ENCODE measurements around the gene BEAN1. TPM values are rescaled to one million over a fixed set of nuclear protein-coding genes. Genes with fewer than 3 reads are reported as not detected.
"Not testable (repeated sequence)": the region's sequence is repeated elsewhere in the genome, so short reads cannot be mapped to it uniquely, and the experiment has no call there.

BEAN1 gene
- total RNA-seq, 1 experiment from 2014 or later: 0.24 TPM

DNA sequence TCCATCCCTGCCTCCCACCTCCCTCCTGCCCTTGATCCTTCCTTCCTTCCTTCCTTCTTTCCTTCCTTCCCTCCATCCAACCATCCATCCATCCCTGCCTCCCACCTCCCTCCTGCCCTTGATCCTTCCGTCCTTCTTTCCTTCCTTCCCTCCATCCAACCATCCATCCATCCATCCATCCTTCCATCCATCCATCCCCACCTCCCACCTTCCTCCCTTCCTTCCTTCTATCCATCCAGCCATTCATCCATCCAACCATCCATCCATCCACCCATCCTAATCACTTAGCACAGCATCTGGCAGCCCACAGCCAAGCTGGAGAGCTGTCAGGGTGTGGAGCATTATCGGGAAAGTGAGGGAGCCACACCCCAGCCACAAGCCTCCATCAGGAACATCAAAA is 68.3 kb downstream of the BEAN1 start:
- Mint-ChIP-seq H3K9me3 (peaks cover 10 to 17% of the 10 kb centered on the region in 2 experiments), H3K4me3 (no peak overlapping the region), H3K27ac (no peak overlapping the region), H3K36me3 (ENCODE audit: insufficient read depth in 1 of 3, low read depth in 3 of 3) (peaks cover 3 to 8% (median 7%) of the 10 kb centered on the region in 3 experiments; a peak in 4 of 7 replicates), H3K4me1 (peaks cover 2 to 3% of the 10 kb centered on the region in 2 experiments), H3K27me3 (ENCODE audit: low read depth) (peaks cover 29% of the 10 kb centered on the region)
- Histone ChIP-seq H3K79me1 (ENCODE audit: insufficient read depth, low read depth, low read length, poor library complexity, severe bottlenecking) (no peaks in the 10 kb centered on the region), H2AK5ac (ENCODE audit: insufficient read length, low read length) (no peak overlapping the region), H4K20me1 (ENCODE audit: control insufficient read depth, insufficient read depth, insufficient read length) (no peaks in the 10 kb centered on the region), H3T11ph (ENCODE audit: low read length) (no peak overlapping the region), H3K14ac (ENCODE audit: insufficient read depth, low read length) (no peak overlapping the region; the same call in 1 of the 2 replicates), H2BK12ac (ENCODE audit: insufficient read length, low read depth, low read length) (no peak overlapping the region), H3K56ac (ENCODE audit: insufficient read length, low read depth, low read length) (no peak overlapping the region), H3K27me3 (ENCODE audit: insufficient read depth, low read length) (no peaks in the 10 kb centered on the region), H3K4ac (ENCODE audit: low read depth, low read length) (no peak overlapping the region), H2BK120ac (ENCODE audit: low read depth, low read length, poor library complexity, severe bottlenecking) (no peak overlapping the region), H4K5ac (ENCODE audit: insufficient read length, low read depth, low read length) (no peak overlapping the region), H2AFZ (ENCODE audit: low read length) (no peak overlapping the region), H3K9ac (ENCODE audit: extremely low read depth, insufficient read length, low read length) (no peak overlapping the region), H3K4me2 (ENCODE audit: insufficient read depth, insufficient read length, low read length) (no peak overlapping the region), H4K91ac (ENCODE audit: insufficient read length, low read depth, low read length) (no peak overlapping the region), H3K23me2 (ENCODE audit: insufficient read length, low read depth, low read length, poor library complexity, severe bottlenecking) (no peaks in the 10 kb centered on the region), H2BK15ac (ENCODE audit: low read depth, low read length) (no peak overlapping the region), H3K79me2 (ENCODE audit: insufficient read depth, low read length) (no peaks in the 10 kb centered on the region), H3K27ac (ENCODE audit: insufficient read length, low read depth, low read length) (no peak overlapping the region), H2BK20ac (ENCODE audit: low read depth, low read length, poor library complexity, severe bottlenecking) (no peak overlapping the region), H3K18ac (ENCODE audit: insufficient read length, low read depth, low read length) (no peak overlapping the region), H3K4me1 (ENCODE audit: insufficient read depth, low read length) (no peaks in the 10 kb centered on the region), H3K9me3 (ENCODE audit: control insufficient read depth, low read depth, low read length) (no peaks in the 10 kb centered on the region), H3K23ac (ENCODE audit: insufficient read length, low read depth, low read length) (no peak overlapping the region), H2BK5ac (ENCODE audit: insufficient read length, low read length) (no peak overlapping the region), H4K8ac (replicated peaks; ENCODE audit: insufficient read length, low read depth, low read length) (no peak overlapping the region)
- TF ChIP-seq CTCF (conservative IDR thresholded peaks at IDR 0.05): no peak
- DNase-seq: no peak
- WGBS (ENCODE audit: extremely low coverage, insufficient read length, low lambda C conversion rate): 100% methylated on average over 1 of the region's 2 CpGs

GRCh38 chr16:66496226-66496625 is 69.1 kb downstream of the BEAN1 start:
- not testable (repeated sequence) for H3K18ac ChIP-seq (ENCODE audit: insufficient read length, low read depth, low read length); H4K91ac ChIP-seq (ENCODE audit: insufficient read length, low read depth, low read length); H3K27me3 ChIP-seq (ENCODE audit: insufficient read depth, low read length); DNase-seq; H3K27ac ChIP-seq (ENCODE audit: insufficient read length, low read depth, low read length); H3K23me2 ChIP-seq (ENCODE audit: insufficient read length, low read depth, low read length, poor library complexity, severe bottlenecking); H2BK20ac ChIP-seq (ENCODE audit: low read depth, low read length, poor library complexity, severe bottlenecking); H3K79me2 ChIP-seq (ENCODE audit: insufficient read depth, low read length); H3K4me2 ChIP-seq (ENCODE audit: insufficient read depth, insufficient read length, low read length); H3K79me1 ChIP-seq (ENCODE audit: insufficient read depth, low read depth, low read length, poor library complexity, severe bottlenecking); H2BK15ac ChIP-seq (ENCODE audit: low read depth, low read length); H3K9ac ChIP-seq (ENCODE audit: extremely low read depth, insufficient read length, low read length); H3K4me1 Mint-ChIP-seq; H4K5ac ChIP-seq (ENCODE audit: insufficient read length, low read depth, low read length); H3K9me3 ChIP-seq (ENCODE audit: control insufficient read depth, low read depth, low read length); H2BK12ac ChIP-seq (ENCODE audit: insufficient read length, low read depth, low read length); H3K23ac ChIP-seq (ENCODE audit: insufficient read length, low read depth, low read length); H3K56ac ChIP-seq (ENCODE audit: insufficient read length, low read depth, low read length); H2BK120ac ChIP-seq (ENCODE audit: low read depth, low read length, poor library complexity, severe bottlenecking); H3K27ac Mint-ChIP-seq; H2BK5ac ChIP-seq (ENCODE audit: insufficient read length, low read length); H3K4me1 ChIP-seq (ENCODE audit: insufficient read depth, low read length); H3K36me3 Mint-ChIP-seq (ENCODE audit: insufficient read depth in 1 of 3, low read depth in 3 of 3); H3K4me3 Mint-ChIP-seq; H3K4ac ChIP-seq (ENCODE audit: low read depth, low read length); H2AFZ ChIP-seq (ENCODE audit: low read length); H3K14ac ChIP-seq (ENCODE audit: insufficient read depth, low read length); H4K8ac ChIP-seq (replicated peaks; ENCODE audit: insufficient read length, low read depth, low read length); H4K20me1 ChIP-seq (ENCODE audit: control insufficient read depth, insufficient read depth, insufficient read length); H3T11ph ChIP-seq (ENCODE audit: low read length); H2AK5ac ChIP-seq (ENCODE audit: insufficient read length, low read length)
- H3K9me3 Mint-ChIP-seq: peaks cover 10 to 17% of the 10 kb centered on the region in 2 experiments
- no CpG with 5 or more reads among the region's 10 CpGs for WGBS (ENCODE audit: extremely low coverage, insufficient read length, low lambda C conversion rate)
- peaks cover 29% of the 10 kb centered on the region for H3K27me3 Mint-ChIP-seq (ENCODE audit: low read depth)
